ENCODE measurements around the gene ASXL1. TPM values are rescaled to one million over a fixed set of nuclear protein-coding genes. Genes with fewer than 3 reads are reported as not detected.
"Not testable (repeated sequence)": the region's sequence is repeated elsewhere in the genome, so short reads cannot be mapped to it uniquely, and the experiment has no call there.

Gene ASXL1
- total and polyA plus RNA-seq, 2 donors from 2014 or later, result 16.2 to 71.1 TPM

- peaks cover 0 to 19% (median 8%) of the 10 kb centered on the region in 3 donors for H3K4me1 ChIP-seq (ENCODE audit: control insufficient read depth in 2 of 3, insufficient read depth in 2 of 3, low read depth in 1 of 3, low read length in 3 of 3)
- no peak for TF ChIP-seq CTCF (IDR thresholded peaks at IDR 0.05; ENCODE audit: borderline replicate concordance, extremely low read depth, insufficient read depth)
- no peaks in the 10 kb centered on the region for H3K27me3 ChIP-seq (ENCODE audit: control insufficient read depth, insufficient read depth, low read length)
- FAIRE-seq, result no peak
- H3K27ac ChIP-seq (ENCODE audit: low read depth in 2 of 2, low read length in 2 of 2), result no peak overlapping the region
- intact Hi-C loops (cut with DNase I), result no loop called here
- H3K9ac ChIP-seq (ENCODE audit: low read length in 3 of 3), result no peak overlapping the region
- no peak for DNase-seq
- H3K4me3 ChIP-seq (ENCODE audit: low read length in 3 of 3), result no peak overlapping the region
- no peaks in the 10 kb centered on the region for H3K36me3 ChIP-seq (ENCODE audit: control insufficient read depth in 2 of 3, insufficient read depth in 3 of 3, low read length in 3 of 3)
- no peaks in the 10 kb centered on the region for H3K9me3 ChIP-seq (ENCODE audit: control insufficient read depth in 2 of 3, insufficient read depth in 1 of 3, low read length in 3 of 3)
Observed at GRCh38 chr20:32337937-32338661, 20.0 kb upstream of the ASXL1 start.

GRCh38 chr20:32338665-32339064 lies 19.5 kb upstream of the ASXL1 start:
- DNase-seq (no peak), FAIRE-seq (no peak)
- H3K9me3 ChIP-seq (ENCODE audit: control insufficient read depth in 2 of 3, insufficient read depth in 1 of 3, low read length in 3 of 3), result no peaks in the 10 kb centered on the region
- no peak overlapping the region for H3K4me3 ChIP-seq (ENCODE audit: low read length in 3 of 3)
- TF ChIP-seq CTCF (IDR thresholded peaks at IDR 0.05; ENCODE audit: borderline replicate concordance, extremely low read depth, insufficient read depth), result no peak
- H3K9ac ChIP-seq (ENCODE audit: low read length in 3 of 3), result no peak overlapping the region
- no peaks in the 10 kb centered on the region for H3K27me3 ChIP-seq (ENCODE audit: control insufficient read depth, insufficient read depth, low read length)
- peaks cover 0 to 17% (median 8%) of the 10 kb centered on the region in 3 donors for H3K4me1 ChIP-seq (ENCODE audit: control insufficient read depth in 2 of 3, insufficient read depth in 2 of 3, low read depth in 1 of 3, low read length in 3 of 3)
- H3K36me3 ChIP-seq (ENCODE audit: control insufficient read depth in 2 of 3, insufficient read depth in 3 of 3, low read length in 3 of 3), result no peaks in the 10 kb centered on the region
- no peak overlapping the region for H3K27ac ChIP-seq (ENCODE audit: low read depth in 2 of 2, low read length in 2 of 2)
- intact Hi-C loops (cut with DNase I), result no loop called here

GRCh38 chr20:32339116-32339515 lies 19.0 kb upstream of the ASXL1 start:
- Histone ChIP-seq H3K4me3 (ENCODE audit: low read length in 3 of 3) (no peak overlapping the region), H3K4me1 (ENCODE audit: control insufficient read depth in 2 of 3, insufficient read depth in 2 of 3, low read depth in 1 of 3, low read length in 3 of 3) (peaks cover 0 to 12% (median 4%) of the 10 kb centered on the region in 3 donors), H3K9ac (ENCODE audit: low read length in 3 of 3) (no peak overlapping the region), H3K36me3 (ENCODE audit: control insufficient read depth in 2 of 3, insufficient read depth in 3 of 3, low read length in 3 of 3) (no peaks in the 10 kb centered on the region), H3K27ac (ENCODE audit: low read depth in 2 of 2, low read length in 2 of 2) (no peak overlapping the region), H3K27me3 (ENCODE audit: control insufficient read depth, insufficient read depth, low read length) (no peaks in the 10 kb centered on the region), H3K9me3 (ENCODE audit: control insufficient read depth in 2 of 3, insufficient read depth in 1 of 3, low read length in 3 of 3) (no peaks in the 10 kb centered on the region)
- intact Hi-C loops (cut with DNase I), result no loop called here
- FAIRE-seq (no peak), DNase-seq (peak in 1 of 5 donors; percentile 39)
- TF ChIP-seq CTCF (IDR thresholded peaks at IDR 0.05; ENCODE audit: borderline replicate concordance, extremely low read depth, insufficient read depth), result no peak

DNA sequence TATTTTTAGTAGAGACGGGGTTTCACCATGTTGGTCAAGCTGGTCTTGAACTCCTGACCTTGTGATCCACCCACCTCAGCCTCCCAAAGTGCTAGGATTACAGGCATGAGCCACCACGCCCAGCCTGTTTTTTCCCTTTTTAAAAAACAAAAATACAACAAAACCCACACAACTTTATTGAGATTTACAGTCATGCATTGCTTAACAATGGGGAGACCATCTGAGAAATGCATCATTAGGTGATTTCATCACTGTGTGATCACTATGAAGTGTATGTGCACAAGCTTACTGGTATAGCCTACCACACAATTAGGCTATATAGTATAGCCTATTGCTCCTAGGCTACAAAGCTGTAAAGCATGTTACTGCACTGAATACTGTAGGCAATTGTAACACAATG lies 17.1 kb upstream of the ASXL1 start:
- DNase-seq; H3K9ac ChIP-seq (ENCODE audit: low read length in 3 of 3); H3K4me3 ChIP-seq (ENCODE audit: low read length in 3 of 3); intact Hi-C loops (cut with DNase I); H3K27me3 ChIP-seq (ENCODE audit: control insufficient read depth, insufficient read depth, low read length); H3K4me1 ChIP-seq (ENCODE audit: control insufficient read depth in 2 of 3, insufficient read depth in 2 of 3, low read depth in 1 of 3, low read length in 3 of 3); FAIRE-seq; H3K36me3 ChIP-seq (ENCODE audit: control insufficient read depth in 2 of 3, insufficient read depth in 3 of 3, low read length in 3 of 3); H3K27ac ChIP-seq (ENCODE audit: low read depth in 2 of 2, low read length in 2 of 2); H3K9me3 ChIP-seq (ENCODE audit: control insufficient read depth in 2 of 3, insufficient read depth in 1 of 3, low read length in 3 of 3): not testable (repeated sequence)
